Activated CD8-positive, alpha-beta memory T cell treated with anti-CD3 and anti-CD28 coated beads, Interleukin-2, amount 50 U/mL, for 4 hours (primary cell): Measurements from ENCODE around the gene PLXNA2.

ENCODE experiments used
- DNase-seq: peaks from one replicate; pipeline ENCODE4 v3.0.0-alpha.2; 2020

PLXNA2 gene

GRCh38 chr1:208240662-208241355 lies 3.4 kb downstream of the PLXNA2 start:
- DNase-seq: no peak

- no peak for DNase-seq
Measured at GRCh38 chr1:208239473-208240381, 4.5 kb downstream of the PLXNA2 start.

GRCh38 chr1:208238710-208239472 lies 5.3 kb downstream of the PLXNA2 start:
- no peak for DNase-seq

- DNase-seq: no peak
Measured at GRCh38 chr1:208237241-208237640, 6.9 kb downstream of the PLXNA2 start.

GRCh38 chr1:208235982-208236761 lies 8.0 kb downstream of the PLXNA2 start:
- DNase-seq: no peak

- DNase-seq: no peak
Measured at GRCh38 chr1:208235356-208235981, 8.7 kb downstream of the PLXNA2 start.

GRCh38 chr1:208234721-208235120 lies 9.5 kb downstream of the PLXNA2 start:
- no peak for DNase-seq

- DNase-seq: no peak
Measured at GRCh38 chr1:208233978-208234377, 10.2 kb downstream of the PLXNA2 start.

GRCh38 chr1:208233546-208233945 lies 10.6 kb downstream of the PLXNA2 start:
- no peak for DNase-seq

GRCh38 chr1:208232662-208233038 lies 11.5 kb downstream of the PLXNA2 start:
- no peak for DNase-seq

- DNase-seq: no peak
Measured at GRCh38 chr1:208231881-208232661, 12.1 kb downstream of the PLXNA2 start.

- no peak for DNase-seq
Measured at GRCh38 chr1:208230668-208231529, 13.3 kb downstream of the PLXNA2 start.

- no peak for DNase-seq
Measured at GRCh38 chr1:208228550-208228949, 15.6 kb downstream of the PLXNA2 start.

GRCh38 chr1:208228026-208228425 lies 16.2 kb downstream of the PLXNA2 start:
- no peak for DNase-seq

- no peak for DNase-seq
Measured at GRCh38 chr1:208227366-208227765, 16.8 kb downstream of the PLXNA2 start.

- DNase-seq: no peak
Measured at GRCh38 chr1:208225954-208226937, 17.9 kb downstream of the PLXNA2 start.

- no peak for DNase-seq
Measured at GRCh38 chr1:208224192-208224713, 19.9 kb downstream of the PLXNA2 start.

GRCh38 chr1:208223136-208223535 lies 21.0 kb downstream of the PLXNA2 start:
- no peak for DNase-seq
